HG03439 (cell line): Measurements from ENCODE around the gene C12orf76.
"Not testable (repeated sequence)": the region's sequence is repeated elsewhere in the genome, so short reads cannot be mapped to it uniquely, and the experiment has no call there.

Source experiments
- ATAC-seq: cut with Tn5 transposase; IDR thresholded peaks from one replicate; pipeline ENCODE4 v1.9.1; 2021; ENCODE audit warnings: mild to moderate bottlenecking, moderate library complexity; ENCODE audit not compliant: unreplicated experiment

Gene C12orf76

DNA sequence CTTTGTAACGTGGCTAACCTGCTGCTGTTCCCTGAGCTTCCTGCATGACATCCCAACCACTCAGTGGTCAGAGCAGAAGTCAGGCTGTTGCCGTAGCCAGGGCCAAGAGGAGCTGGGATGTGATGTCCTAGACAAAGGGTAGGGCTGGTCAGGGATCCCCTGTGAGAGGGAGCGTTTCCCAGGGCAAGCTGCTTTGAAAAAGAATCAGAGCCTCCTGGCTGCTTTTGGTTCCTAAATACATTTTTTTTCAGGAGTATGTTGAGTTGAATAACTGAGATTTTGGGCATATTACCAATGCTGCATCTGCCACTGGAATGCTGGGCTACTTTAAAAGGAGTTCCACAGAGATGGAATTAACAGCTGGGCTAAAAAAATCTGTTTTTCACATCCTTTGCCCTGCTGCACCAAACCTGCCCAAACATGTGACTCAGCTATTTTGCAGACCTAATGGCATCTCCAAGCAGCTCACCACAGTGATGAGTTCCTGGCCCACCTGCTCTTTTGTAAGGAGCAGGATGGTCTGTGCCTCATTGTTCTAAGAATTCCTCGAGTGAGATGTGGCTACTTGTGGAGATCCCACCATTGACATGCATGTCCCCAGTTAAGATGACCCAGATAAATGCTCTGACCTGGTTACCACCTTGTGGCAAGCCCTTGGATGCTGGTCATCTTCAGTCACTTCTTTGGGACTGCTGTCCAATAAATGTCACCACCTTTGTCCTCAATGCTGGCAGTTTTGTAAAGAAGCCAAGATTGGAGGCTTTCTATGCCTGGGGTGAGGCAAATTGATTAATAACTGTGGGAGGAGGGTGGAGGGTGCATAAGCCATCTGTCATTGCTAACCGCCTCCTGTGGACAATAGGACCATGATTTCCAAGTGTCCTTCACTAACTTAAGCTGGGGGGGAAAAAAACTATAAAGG, 25.0 kb downstream of the C12orf76 start:
- no peak for ATAC-seq

DNA sequence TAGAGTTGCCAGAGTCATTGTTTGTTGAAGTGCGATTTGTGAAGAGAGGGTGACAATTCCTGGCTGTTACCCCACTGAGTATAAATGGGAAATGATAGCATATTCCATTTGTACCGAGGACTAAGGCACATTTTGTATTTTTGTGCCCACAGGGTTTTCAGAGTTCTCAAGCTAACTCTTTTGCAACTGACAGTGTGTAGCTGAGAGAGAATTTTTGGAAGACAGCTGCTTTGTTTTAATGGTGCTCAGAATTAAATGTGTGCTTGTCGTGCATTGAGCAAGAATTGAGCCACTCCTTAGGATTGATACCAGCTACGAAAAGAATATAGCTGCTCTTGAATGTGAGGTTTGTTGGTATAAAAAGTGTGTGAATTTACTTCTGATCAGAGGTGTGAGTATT, 27.4 kb downstream of the C12orf76 start:
- ATAC-seq, result no peak

DNA sequence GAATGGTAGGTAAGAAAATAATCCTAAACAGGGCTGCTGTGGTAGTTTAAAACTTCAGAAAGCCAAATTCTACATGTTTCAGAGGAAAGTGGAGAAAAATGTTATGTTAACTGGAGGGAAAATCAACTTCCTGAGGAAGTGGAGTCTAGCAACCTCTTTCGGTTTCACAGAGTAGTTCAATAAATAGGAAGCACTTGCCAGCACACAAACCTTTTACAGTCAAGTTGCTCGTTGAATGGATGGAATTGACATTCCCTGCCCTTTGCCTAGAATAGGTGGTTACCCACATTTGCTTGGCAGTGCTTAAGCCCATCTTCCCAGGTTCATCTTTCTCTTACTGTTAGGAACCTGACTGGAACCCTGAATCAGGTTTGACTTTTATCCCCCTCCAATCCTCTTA, 33.2 kb downstream of the C12orf76 start:
- no peak for ATAC-seq

DNA sequence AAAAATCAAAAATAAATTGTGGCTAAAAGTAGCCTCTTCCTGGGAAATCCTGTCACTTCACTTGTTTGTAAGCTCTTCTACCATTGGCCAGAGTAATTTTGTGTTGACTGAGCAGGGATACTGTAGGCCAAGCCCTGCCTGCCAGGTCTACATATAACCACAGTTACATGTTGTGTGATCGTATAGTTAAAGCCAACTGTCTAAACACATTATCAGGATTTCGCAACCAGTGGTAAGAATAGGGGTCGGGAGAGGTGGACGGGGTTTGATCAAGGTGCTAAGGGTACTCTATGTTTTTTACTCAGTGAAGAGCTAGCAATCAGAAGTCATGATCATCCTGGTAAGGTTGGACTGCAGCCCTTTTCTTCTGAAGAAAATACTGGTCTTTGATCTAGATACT, 35.7 kb downstream of the C12orf76 start:
- no peak for ATAC-seq

DNA sequence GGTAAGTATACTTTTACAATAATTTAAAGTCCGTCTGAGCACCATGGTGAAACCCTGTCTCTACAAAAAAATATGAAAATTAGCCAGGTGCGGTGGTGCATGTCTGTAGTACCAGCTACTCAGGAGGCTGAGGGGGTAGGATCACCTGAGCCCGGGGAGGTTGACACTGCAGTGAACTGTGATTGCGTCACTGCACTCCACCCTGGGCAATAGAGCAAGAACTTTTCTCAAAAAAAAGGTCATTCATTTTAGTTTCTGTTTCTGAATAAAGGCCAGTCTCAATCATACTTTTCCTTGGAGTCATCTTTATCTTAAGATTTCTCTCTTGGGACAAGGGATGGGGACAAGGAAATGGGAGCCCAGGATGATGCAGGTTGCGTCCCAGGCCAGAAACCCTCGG, 36.2 kb downstream of the C12orf76 start:
- ATAC-seq, result no peak

DNA sequence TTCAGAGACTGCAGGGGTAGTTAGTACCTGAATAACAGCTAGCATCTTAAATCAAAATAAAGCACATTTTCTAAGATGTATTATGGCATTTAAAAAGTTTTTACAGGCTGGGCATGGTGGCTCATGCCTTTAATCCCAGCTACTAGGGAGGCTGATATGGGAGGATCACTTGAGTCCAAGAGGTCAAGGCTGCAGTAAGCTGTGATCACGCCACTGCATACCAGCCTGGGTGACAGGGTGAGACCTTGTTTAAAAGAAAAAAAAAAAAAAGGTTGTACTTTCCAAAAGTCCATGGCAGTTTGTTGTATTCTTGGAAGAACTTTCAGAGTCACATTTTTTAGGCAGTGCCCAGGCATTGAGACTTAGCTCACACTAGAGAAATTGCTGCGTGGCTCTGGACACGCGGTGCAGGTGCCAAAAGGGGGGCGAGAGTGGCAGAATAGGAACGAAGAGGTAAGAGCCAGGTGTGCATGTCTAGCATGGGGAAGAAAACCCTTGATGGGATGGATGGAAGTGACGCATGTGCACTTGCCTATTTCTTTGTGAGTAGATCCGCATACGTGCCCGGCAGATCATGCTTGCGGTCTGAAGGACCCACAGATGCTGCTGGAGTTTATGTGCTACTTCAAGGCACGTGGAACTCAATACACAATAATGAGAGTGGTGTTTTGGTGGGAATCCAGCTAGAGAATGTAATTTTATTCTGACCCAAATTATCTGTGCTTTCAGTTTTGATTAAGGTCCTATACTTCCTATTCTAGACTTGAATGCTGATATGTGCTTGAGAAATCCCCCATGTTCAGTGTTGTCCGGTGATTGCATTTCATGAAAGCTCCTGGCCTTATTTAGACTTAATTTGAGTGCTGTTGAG, 37.2 kb downstream of the C12orf76 start:
- ATAC-seq, result no peak

DNA sequence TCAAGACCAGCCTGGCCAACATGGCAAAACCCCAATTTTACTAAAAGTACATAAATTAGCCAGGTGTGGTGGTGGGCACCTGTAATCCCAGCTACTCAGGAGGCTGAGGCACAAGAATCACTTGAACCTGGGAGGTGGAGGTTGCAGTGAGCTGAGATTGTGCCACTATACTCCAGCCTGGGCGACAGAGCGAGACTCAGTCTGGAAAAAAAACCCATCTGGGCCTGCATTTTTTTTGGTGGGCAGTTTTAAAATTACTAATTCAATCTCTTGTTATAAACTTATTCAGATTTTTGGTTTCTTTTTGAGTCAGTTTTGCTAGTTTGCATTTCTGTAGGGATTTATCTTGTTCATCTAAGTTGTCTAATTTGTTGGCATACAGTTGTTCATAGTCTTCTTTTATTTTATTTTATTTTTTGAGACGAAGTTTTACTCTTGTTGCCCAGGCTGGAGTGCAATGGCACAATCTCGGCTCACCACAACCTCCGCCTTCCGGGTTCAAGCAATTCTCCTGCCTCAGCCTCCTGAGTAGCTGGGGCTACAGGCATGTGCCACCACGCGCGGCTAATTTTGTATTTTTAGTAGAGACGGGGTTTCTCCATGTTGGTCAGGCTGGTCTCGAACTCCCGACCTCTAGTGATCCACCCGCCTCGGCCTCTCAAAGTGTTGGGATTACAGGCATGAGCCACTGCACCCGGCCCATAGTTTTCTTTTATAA, 39.5 kb downstream of the C12orf76 start:
- not testable (repeated sequence) for ATAC-seq

DNA sequence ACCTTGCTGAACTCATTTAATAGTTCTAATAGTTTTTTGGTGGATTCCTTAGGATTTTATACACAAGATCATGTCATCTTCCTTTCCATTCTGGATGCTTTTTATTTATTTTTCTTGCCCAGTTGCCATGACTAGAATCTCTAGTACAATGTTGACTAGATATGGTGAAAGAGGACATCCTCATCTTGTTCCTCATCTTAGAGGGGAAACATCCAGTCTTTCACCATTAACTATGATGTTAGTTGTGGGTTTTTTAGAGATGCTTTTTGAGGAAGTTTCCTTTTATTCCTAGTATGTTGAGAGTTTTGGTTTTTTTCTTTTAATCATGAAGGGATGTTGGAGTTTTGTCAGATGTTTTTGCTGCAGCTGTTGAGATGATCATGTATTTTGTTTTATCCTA, 40.4 kb downstream of the C12orf76 start:
- no peak for ATAC-seq

DNA sequence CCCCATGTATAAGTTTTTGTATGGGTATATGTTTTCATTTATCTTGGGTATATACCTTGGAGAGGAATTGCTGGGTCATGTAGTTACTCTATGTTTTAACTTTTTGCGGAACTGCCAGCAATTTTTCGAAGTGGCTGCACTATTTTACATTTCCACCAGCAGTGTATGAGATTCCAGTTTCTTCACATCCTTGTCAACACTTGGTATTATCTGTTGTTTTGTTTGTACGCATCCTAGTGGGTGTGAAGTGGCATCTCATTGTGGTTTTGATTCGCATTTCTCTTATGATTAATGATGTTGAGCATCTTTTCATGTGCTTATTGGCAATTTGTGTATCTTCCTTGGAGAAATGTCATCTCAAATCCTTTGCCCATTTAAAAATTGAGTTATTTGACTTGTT, 42.2 kb downstream of the C12orf76 start:
- ATAC-seq, result no peak

DNA sequence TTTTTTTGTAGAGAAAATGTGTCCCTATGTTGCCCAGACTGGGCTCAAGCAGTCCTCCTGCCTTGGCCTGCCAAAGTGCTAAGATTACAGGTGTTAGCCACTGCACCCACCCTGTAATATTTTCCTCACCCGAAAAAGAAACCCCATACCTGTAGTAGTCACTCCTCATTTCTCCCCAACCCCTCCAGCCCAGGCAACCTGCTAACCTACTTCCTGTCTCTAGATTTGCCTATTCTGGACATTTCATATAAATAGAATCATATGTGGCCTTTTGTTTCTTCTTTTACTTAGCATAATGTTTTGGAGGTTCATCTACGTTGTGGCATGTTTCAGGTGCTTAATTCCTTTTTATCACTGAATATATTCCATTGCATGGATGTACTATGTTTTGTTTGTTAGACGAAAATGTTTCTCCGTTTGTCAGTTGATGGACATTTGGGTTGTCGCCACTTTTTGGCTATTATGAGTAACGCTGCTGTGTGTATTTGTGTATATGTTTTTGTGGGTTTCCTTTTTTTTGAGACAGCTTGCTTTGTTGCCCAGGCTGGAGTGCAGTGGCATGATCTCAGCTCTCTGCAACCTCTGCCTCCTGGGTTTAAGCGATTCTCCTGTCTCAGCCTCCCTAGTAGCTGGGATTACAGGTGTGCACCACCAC, 42.9 kb downstream of the C12orf76 start:
- ATAC-seq, result peak; percentile 39

DNA sequence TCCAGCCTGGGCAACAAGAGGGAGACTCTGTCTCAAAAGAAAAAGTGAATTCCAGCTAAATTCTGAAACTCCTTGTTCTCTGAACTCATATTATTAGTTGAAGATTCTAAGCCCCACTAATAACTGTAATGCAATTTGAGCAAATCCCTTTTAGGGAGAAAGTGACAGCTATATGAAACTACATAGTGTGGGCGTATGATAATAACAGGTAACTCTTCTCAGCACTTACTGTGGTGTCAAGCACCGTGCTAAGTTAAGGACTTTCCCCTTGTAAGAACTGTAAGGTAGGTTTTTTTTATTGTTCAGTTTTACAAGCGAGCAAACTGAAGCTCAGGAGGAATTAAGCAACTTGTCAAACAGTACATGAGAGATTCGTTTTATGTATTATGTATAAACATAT, 43.7 kb downstream of the C12orf76 start:
- ATAC-seq, result peak; percentile 49

DNA sequence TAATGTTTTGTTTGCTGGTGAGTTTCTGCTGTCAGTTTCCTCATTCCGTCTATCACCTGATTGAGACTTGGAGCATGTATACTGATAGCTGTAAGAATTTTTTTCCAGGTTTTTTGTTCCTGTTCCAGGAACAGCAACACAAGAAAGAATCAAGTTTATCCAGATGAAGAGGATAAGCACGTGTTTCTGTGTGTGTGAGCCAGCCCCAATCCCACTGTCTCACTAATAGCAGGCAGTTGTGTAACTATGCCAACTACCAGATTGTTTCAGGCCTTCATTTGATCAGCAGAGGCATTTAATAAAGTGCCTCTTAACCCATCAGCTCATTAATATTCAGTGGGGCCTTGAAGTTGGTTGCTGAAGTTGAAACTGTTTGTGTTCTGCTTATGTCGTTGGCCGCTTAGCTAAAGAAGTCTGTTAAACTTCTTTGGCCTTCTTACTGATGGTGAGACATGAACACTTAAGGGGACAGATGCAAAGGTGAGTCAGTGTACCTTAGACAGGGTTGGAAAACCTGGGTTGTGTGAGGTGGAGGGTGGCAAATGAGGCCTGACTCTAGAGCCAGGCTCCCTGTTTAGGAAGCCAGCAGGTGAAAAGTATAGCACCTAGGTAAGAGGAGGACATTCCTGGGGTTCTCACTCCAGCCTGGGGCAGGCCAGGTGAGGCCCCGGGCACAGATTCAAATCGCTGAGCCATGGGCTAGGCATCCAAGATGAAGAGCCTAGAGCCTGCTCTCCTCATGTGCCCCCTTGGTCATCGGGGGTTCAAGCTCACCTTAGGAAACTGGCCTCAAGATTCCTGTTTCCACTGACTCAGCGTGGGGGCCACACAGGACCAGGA, 45.4 kb downstream of the C12orf76 start:
- ATAC-seq, result no peak

DNA sequence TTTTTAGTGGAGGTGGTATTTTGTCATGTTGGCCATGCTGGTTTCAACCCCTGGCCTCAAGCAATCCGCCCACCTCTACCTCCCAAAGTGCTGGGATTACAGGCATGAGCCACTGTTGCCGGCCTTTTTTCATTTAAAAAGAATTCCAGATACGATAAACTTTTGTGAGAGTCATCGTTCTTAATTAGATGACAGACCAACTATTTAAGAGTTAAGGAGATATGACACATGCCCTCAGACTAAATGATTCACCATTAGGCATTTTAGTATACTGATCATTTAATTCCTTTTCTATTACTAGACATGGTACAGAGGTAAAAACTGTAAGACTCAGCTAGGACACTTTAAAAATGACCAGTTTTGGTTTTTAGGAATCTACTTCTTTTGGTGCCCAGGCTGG, 46.7 kb downstream of the C12orf76 start:
- ATAC-seq, result no peak

DNA sequence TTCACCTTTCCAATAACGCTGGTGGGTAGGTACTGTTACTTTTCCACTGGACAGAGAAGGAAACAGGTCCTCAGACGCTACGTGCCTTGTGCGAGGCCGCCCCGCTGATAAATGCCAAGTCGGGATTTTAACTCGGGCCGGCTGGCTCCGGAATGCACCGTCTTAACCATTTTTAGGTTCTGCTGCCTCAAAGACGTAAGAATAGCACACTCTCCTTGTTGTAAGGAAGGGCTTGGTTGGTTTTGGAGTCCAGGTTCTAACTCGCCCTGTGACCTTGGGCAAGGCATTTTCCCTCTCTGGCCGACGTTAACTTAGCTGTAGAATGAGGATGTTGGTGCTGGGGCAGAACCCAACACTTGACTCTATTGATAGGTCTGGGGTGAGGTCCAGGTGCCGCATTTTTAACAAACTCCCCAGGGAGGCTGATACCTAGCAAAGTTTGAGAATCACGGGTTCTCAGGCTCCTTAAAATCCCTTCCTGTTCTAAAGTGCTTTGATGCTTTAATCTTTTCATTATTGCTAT, 48.3 kb downstream of the C12orf76 start:
- ATAC-seq, result no peak

DNA sequence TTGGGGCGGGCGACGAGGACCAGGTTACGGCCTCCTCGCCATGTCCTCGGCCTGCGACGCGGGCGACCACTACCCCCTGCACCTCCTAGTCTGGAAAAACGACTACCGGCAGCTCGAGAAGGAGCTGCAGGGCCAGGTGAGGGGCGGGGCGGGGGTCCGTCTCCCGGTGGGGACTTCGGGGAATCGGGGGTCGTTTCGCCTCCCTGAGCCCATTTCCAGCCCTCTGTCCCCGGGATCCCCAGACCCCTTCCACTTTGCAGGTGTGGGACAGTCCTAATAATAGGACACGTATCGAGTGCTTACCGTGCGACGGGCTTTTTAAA, 48.7 kb downstream of the C12orf76 start:
- ATAC-seq, result no peak

DNA sequence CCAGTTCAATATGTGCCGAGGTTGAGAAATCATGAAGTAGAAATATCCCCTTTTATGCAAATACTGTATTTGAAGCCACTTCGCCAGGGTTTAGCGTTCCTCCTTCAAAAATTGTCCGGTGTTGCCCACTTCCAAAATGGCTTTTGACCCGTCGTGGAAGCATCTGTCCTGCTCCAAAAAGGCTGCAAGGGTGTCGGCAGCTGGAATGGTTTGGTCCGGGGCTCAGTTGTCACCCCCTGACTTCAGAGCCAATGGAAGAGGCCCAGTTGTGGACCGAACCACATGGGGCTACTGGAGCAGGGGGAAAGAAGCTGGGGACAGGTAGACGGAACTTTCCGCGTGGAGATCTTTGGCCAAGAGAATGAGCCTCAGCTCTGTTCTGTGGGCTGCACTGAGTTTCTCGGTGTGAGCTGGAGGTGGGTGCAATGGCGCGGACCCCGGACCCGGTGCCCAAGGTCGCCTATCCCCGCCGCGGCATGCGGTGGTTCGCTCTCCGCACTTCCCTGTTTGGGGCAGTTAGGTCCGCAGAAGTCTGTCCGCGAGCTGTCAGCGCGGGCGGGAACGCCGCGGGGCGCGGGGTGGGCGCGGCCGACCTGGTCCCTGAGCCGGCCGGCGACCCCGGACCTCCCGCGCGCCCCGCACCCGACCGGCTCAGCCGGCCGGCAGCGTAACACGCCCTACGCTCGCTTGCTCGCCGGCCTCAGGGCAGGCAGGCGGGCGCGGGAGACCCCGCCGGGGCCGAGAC, 49.2 kb downstream of the C12orf76 start, which contains the start of gene ANKRD13A:
Gene ANKRD13A (plus strand): TSS at position 527 of the 745 bp plus-strand sequence. CDS start 259 bp downstream, outside the sequence.
- ATAC-seq, result peak; percentile 41

DNA sequence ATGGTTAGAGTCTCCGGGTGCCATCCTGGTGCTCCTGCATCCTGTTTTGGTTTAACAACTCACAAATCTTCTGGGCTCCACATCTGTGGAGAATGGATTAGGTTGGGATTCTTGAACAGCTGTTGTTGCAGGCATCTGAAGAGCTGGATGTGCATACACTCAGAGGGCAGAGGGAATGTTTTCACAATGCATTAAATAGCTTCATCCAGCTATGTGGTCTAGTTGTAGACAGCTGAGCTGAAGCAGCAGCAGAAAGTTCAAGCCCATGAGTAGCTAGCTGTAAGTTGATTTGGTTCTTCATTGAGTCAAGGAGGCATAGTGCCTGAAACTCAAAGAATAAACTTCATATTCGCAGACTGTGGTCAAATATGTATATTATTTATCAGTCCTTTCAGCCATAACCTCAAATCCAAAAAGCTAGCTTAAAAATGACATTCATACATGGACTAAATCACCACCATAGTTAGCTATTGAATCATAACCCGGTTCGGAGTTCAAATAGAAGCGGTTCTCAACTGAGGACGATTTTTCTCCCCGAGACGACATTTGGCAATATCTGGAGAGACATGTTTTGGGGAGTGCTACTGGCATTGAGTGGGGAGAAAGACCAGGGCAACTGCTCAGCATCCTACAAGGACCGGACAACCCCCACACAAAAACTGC, 50.0 kb downstream of the C12orf76 start:
- no peak for ATAC-seq

DNA sequence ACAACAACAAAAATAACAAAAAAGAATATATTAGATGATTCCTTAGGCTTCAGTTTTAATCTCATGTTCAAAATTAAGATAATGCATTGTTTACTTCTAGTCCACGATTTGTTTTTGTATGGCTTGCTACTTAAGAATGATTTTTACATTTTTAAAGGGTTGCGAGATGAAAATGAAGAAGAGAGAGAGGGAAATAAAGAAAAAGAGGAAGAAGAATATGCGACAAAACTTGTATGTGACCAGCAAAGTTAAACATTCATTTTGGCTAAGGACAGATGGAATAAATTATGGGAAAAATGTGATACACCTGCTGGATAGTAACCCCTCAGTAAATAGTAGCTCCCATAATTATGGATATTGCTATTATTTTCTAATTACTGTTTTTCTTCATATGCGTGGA, 50.9 kb downstream of the C12orf76 start:
- ATAC-seq, result no peak
